Left lung (tissue), 10 donors: ENCODE measurements around the gene CA14. TPM values are rescaled to one million over a fixed set of nuclear protein-coding genes. Genes with fewer than 3 reads are reported as not detected.

Experiments
- ATAC-seq: fragments of 200-7000 bp; cut with Tn5 transposase; one replicate; pipeline ENCODE4 v1.9.1; 2020; ENCODE audit warnings: moderate library complexity
- DNase-seq, 4 donors: peaks; one replicate each; pipeline ENCODE4 v3.0.0-alpha.2; 2013 to 2020
- H3K27ac ChIP-seq, 2 donors: fragments of 200-600 bp; sonication (generic) in 1 of 2; one replicate each; pipeline versions ENCODE4 v1.5.0 to v1.8.0; 2020 to 2021
- H3K27me3 ChIP-seq, 2 donors: fragments of 200-600 bp; sonication (generic) in 1 of 2; one replicate each; pipeline versions ENCODE4 v1.5.0 to v1.8.0; 2020 to 2021
- H3K36me3 ChIP-seq, 2 donors: fragments of 200-600 bp; sonication (generic) in 1 of 2; one replicate each; pipeline versions ENCODE4 v1.5.0 to v1.8.0; 2020 to 2021
- H3K4me1 ChIP-seq, 2 donors: fragments of 200-600 bp; one replicate each; pipeline ENCODE4 v1.8.0; 2021
- H3K4me3 ChIP-seq, 2 donors: fragments of 200-600 bp; sonication (generic) in 1 of 2; one replicate each; pipeline versions ENCODE4 v1.5.0 to v1.8.0; 2020 to 2021; ENCODE audit warnings: mild to moderate bottlenecking in 1 of 2
- H3K9me3 ChIP-seq, 2 donors: fragments of 200-600 bp; sonication (generic) in 1 of 2; one replicate each; pipeline versions ENCODE4 v1.5.0 to v1.8.0; 2020 to 2021
- intact Hi-C, 2 donors: fragments of 100-400 bp; cut with DNase I; formaldehyde crosslinking; loops; one replicate each; pipeline versions ENCODE4 v1.11.2 to v1.14.2; 2022
- polyA plus RNA-seq, 6 donors: library from polyadenylated mRNA; unstranded; fragments of 120-200 nt; gene quantifications; one replicate each; pipeline ENCODE4 v1.2.1, GENCODE V29; 2013; ENCODE audit not compliant: insufficient read length in 6 of 6
- total RNA-seq, 2 donors: library from RNA; stranded (reverse); fragmentation: NEBNext Ultra II Directional; extraction: Animal tissue kit (Norgen Biotek cat#: 25700); gene quantifications; one replicate each; pipeline ENCODE4 v1.2.1, GENCODE V29; 2021
- TF ChIP-seq, protein P1 (sequence below), 2 donors: fragments of 200-600 bp; sonication (generic) in 1 of 2; IDR thresholded peaks; one replicate each; pipeline versions ENCODE4 v1.5.0 to v1.8.0; 2021; ENCODE audit warnings: antibody characterized with exemption in 2 of 2
- donor health status: DM: no; HTN: yes; CAD: no.
- donor health status: DM: no; HTN: no; CAD: no.

CA14 gene
- total and polyA plus RNA-seq, 8 donors = 0.18 to 5.7 (median 4.5) TPM

DNA sequence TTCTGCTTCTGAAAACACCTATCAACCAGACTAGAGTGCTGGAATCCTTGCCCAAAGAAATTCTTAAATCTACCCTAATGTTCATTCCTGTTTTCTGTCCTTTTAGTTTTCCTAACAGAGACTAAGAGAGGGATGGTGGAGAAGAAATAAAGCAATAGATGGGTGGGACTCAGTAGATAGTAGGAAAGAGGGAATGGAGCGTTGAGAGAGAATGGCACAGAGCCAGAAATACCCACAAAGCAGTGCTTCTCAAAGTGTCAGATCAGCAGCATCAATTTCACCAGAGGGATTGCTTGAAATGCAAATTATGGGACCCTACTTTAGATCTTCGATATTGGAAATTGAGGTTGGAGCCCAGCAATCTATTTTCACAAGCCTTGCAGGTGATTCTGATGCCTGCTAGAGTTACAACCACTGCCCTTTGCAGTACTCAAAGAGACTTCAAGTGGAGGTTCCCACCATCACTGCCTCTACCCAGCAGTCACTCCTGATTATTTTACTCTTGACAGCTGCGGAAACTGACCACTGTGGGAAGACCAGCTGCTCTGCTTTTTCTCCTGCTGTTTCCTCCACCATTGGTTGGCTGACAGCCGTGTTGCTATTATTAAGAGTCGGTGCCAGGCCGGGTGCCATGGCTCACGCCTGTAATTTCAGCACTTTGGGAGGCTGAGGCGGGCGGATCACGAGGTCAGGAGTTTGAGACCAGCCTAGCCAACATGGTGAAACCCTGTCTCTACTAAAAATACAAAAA is 52.4 kb downstream of the CA14 start:
- Histone ChIP-seq H3K4me3 (no peak overlapping the region), H3K4me1 (no peaks in the 10 kb centered on the region), H3K36me3 (peaks cover 0 to 18% of the 10 kb centered on the region in 2 donors), H3K9me3 (no peaks in the 10 kb centered on the region), H3K27me3 (no peaks in the 10 kb centered on the region), H3K27ac (no peak overlapping the region)
- DNase-seq (no peak), ATAC-seq (no peak)
- intact Hi-C loops = no loop called here
- TF ChIP-seq, protein P1, sequence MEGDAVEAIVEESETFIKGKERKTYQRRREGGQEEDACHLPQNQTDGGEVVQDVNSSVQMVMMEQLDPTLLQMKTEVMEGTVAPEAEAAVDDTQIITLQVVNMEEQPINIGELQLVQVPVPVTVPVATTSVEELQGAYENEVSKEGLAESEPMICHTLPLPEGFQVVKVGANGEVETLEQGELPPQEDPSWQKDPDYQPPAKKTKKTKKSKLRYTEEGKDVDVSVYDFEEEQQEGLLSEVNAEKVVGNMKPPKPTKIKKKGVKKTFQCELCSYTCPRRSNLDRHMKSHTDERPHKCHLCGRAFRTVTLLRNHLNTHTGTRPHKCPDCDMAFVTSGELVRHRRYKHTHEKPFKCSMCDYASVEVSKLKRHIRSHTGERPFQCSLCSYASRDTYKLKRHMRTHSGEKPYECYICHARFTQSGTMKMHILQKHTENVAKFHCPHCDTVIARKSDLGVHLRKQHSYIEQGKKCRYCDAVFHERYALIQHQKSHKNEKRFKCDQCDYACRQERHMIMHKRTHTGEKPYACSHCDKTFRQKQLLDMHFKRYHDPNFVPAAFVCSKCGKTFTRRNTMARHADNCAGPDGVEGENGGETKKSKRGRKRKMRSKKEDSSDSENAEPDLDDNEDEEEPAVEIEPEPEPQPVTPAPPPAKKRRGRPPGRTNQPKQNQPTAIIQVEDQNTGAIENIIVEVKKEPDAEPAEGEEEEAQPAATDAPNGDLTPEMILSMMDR (IDR thresholded peaks at IDR 0.05) = no peak

DNA sequence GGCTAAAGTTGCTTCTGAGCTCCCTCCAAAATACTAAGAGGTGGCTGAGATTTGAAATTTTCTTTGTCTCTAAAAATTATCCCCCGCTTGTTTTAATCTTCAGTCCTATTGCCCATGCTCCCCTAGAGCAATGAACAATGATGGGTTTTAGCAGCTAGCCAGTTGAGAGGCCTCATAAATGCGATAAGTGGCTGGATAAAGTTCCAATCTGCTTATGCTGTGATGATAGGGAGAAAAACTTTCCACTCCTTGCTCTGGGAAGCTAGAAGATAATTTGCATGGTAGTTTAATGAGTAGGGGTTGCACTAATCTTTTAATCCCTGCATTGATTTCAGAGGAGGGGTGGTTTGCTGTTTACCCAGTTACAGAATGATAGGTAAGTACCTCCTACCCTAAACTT is 54.2 kb downstream of the CA14 start:
- DNase-seq (no peak), ATAC-seq (no peak)
- no peaks in the 10 kb centered on the region for H3K4me1 ChIP-seq
- H3K27me3 ChIP-seq = no peaks in the 10 kb centered on the region
- no peak overlapping the region for H3K27ac ChIP-seq
- no peak overlapping the region for H3K4me3 ChIP-seq
- peaks cover 0 to 18% of the 10 kb centered on the region in 2 donors for H3K36me3 ChIP-seq
- TF ChIP-seq, protein P1 (IDR thresholded peaks at IDR 0.05) = no peak
- no peaks in the 10 kb centered on the region for H3K9me3 ChIP-seq
- intact Hi-C loops = no loop called here

Other genes starting within 250 kb of the CA14 start
- 10 to 100 TPM; 20.9 to 31.7 TPM for gene OTUD7B, start 247.0 kb upstream of the CA14 start, total RNA-seq
- 10 to 100 TPM; 18.9 to 21.3 (median 20.3) TPM for gene OTUD7B, start 247.0 kb upstream of the CA14 start, polyA plus RNA-seq
- 10 to 100 TPM; 36.7 to 41.7 TPM for gene VPS45, start 190.0 kb upstream of the CA14 start, total RNA-seq
- 10 to 100 TPM; 62.8 to 81.2 (median 72.5) TPM for gene VPS45, start 190.0 kb upstream of the CA14 start, polyA plus RNA-seq
- 10 to 100 TPM; 35.3 to 51.2 TPM for gene PLEKHO1, start 107.9 kb upstream of the CA14 start, total RNA-seq
- 10 to 100 TPM; 44.1 to 55.1 (median 48.3) TPM for gene PLEKHO1, start 107.9 kb upstream of the CA14 start, polyA plus RNA-seq
- 10 to 100 TPM; 27.3 to 31.4 TPM for gene ANP32E, start 21.7 kb upstream of the CA14 start, total RNA-seq
- 100 to 1,000 TPM in 2 of 6 donors, 10 to 100 TPM in 4; 72.4 to 112 (median 88.7) TPM for gene ANP32E, start 21.7 kb upstream of the CA14 start, polyA plus RNA-seq
- gene APH1A, start 11.2 kb downstream of the CA14 start, total RNA-seq = 100 to 1,000 TPM; 127 to 143 TPM
- gene APH1A, start 11.2 kb downstream of the CA14 start, polyA plus RNA-seq = 100 to 1,000 TPM; 173 to 206 (median 184) TPM
- gene C1orf54, start 15.0 kb downstream of the CA14 start, total RNA-seq = 10 to 100 TPM; 10.8 to 21.3 TPM
- 10 to 100 TPM; 58.9 to 83.9 (median 72.5) TPM for gene C1orf54, start 15.0 kb downstream of the CA14 start, polyA plus RNA-seq
- 1 to 10 TPM; 3.4 to 3.9 TPM for gene CIART, start 24.8 kb downstream of the CA14 start, total RNA-seq
- gene CIART, start 24.8 kb downstream of the CA14 start, polyA plus RNA-seq = 10 to 100 TPM in 2 of 6 donors, 1 to 10 TPM in 4; 7.1 to 13.2 (median 8.7) TPM
- 10 to 100 TPM; 44.2 to 47.9 TPM for gene MRPS21, start 36.1 kb downstream of the CA14 start, total RNA-seq
- gene MRPS21, start 36.1 kb downstream of the CA14 start, polyA plus RNA-seq = 10 to 100 TPM; 54.0 to 66.2 (median 58.6) TPM
- gene PRPF3, start 63.8 kb downstream of the CA14 start, total RNA-seq = 10 to 100 TPM; 38.1 to 53.1 TPM
- 100 to 1,000 TPM; 108 to 152 (median 130) TPM for gene PRPF3, start 63.8 kb downstream of the CA14 start, polyA plus RNA-seq
- 10 to 100 TPM; 26.2 to 29.3 TPM for gene RPRD2, start 106.4 kb downstream of the CA14 start, total RNA-seq
- gene RPRD2, start 106.4 kb downstream of the CA14 start, polyA plus RNA-seq = 10 to 100 TPM; 41.8 to 43.8 (median 42.8) TPM
- 10 to 100 TPM; 18.5 to 21.7 TPM for gene TARS2, start 229.6 kb downstream of the CA14 start, total RNA-seq
- gene TARS2, start 229.6 kb downstream of the CA14 start, polyA plus RNA-seq = 10 to 100 TPM; 24.1 to 29.4 (median 26.8) TPM